ENCODE data around the gene FGD6.

The FGD6 gene

GRCh38 chr12:95205016-95205624, 12.1 kb downstream of the FGD6 start:
- POLR2A ChIA-PET, result interaction anchor here (1.2 to 1.5 kb wide), 2 partner anchors 12 kb away, joined by 4 to 6 read pairs; partner anchors contain the start of genes FGD6 and VEZT
- no peak for TF ChIP-seq PKNOX1 (IDR thresholded peaks at IDR 0.05)
- no peak for DNase-seq (ENCODE audit: extremely low spot score)
- CTCF ChIA-PET, result no interaction called here

- ChIA-PET CTCF (no interaction called here), POLR2A (interaction anchor here (1.2 kb wide), 1 partner anchor 13 kb away, joined by 4 read pairs; the partner anchor contains the start of genes FGD6 and VEZT)
- no peak for TF ChIP-seq FOXM1 (IDR thresholded peaks at IDR 0.05; ENCODE audit: borderline replicate concordance)
- TF ChIP-seq FOXA1 (IDR thresholded peaks at IDR 0.05), result no peak
- no peak for TF ChIP-seq ZNF384 (IDR thresholded peaks at IDR 0.05)
- no peak for TF ChIP-seq SUZ12 (IDR thresholded peaks at IDR 0.05)
- no peak for TF ChIP-seq NFRKB (IDR thresholded peaks at IDR 0.05)
- no peak for TF ChIP-seq TARDBP (IDR thresholded peaks at IDR 0.05)
- no peak for TF ChIP-seq CTBP1 (IDR thresholded peaks at IDR 0.05; ENCODE audit: borderline replicate concordance)
- no peak for TF ChIP-seq FOXK2 (IDR thresholded peaks at IDR 0.05)
- DNase-seq (ENCODE audit: extremely low spot score), result no peak
These were observed 13.0 kb downstream of the FGD6 start for GRCh38 chr12:95204141-95204866.

GRCh38 chr12:95203487-95204030, 13.7 kb downstream of the FGD6 start:
- TF ChIP-seq ARNT (IDR thresholded peaks at IDR 0.05), result no peak
- no peak for TF ChIP-seq L3MBTL2 (conservative IDR thresholded peaks at IDR 0.05)
- TF ChIP-seq CTBP1 (IDR thresholded peaks at IDR 0.05; ENCODE audit: borderline replicate concordance), result no peak
- no peak for TF ChIP-seq FOXM1 (IDR thresholded peaks at IDR 0.05; ENCODE audit: borderline replicate concordance)
- no peak for TF ChIP-seq NFRKB (IDR thresholded peaks at IDR 0.05)
- TF ChIP-seq FOXA1 (IDR thresholded peaks at IDR 0.05), result no peak
- no peak for TF ChIP-seq PKNOX1 (IDR thresholded peaks at IDR 0.05)
- TF ChIP-seq HDGF (IDR thresholded peaks at IDR 0.05; ENCODE audit: borderline replicate concordance), result no peak
- TF ChIP-seq TARDBP (IDR thresholded peaks at IDR 0.05), result no peak
- no peak for TF ChIP-seq ZNF384 (IDR thresholded peaks at IDR 0.05)
- TF ChIP-seq FOXK2 (IDR thresholded peaks at IDR 0.05), result no peak
- no peak for TF ChIP-seq SP1 (IDR thresholded peaks at IDR 0.05)
- TF ChIP-seq LEF1 (IDR thresholded peaks at IDR 0.05; ENCODE audit: borderline replicate concordance), result no peak
- no peak for TF ChIP-seq BHLHE40 (IDR thresholded peaks at IDR 0.05; ENCODE audit: borderline replicate concordance)
- no peak for TF ChIP-seq SUZ12 (IDR thresholded peaks at IDR 0.05)
- no peak for TF ChIP-seq ELF4 (IDR thresholded peaks at IDR 0.05)
- ChIA-PET POLR2A (no interaction called here), CTCF (no interaction called here)

GRCh38 chr12:95202691-95203486, 14.4 kb downstream of the FGD6 start:
- ChIA-PET CTCF (no interaction called here), POLR2A (no interaction called here)
- no peak for DNase-seq (ENCODE audit: extremely low spot score)
- TF ChIP-seq PKNOX1 (IDR thresholded peaks at IDR 0.05) (no peak), ZNF384 (IDR thresholded peaks at IDR 0.05) (no peak), LEF1 (IDR thresholded peaks at IDR 0.05; ENCODE audit: borderline replicate concordance) (no peak), ELF4 (IDR thresholded peaks at IDR 0.05) (no peak), TARDBP (IDR thresholded peaks at IDR 0.05) (no peak), NFRKB (IDR thresholded peaks at IDR 0.05) (no peak), BHLHE40 (IDR thresholded peaks at IDR 0.05; ENCODE audit: borderline replicate concordance) (no peak), ARNT (IDR thresholded peaks at IDR 0.05) (no peak), CTBP1 (IDR thresholded peaks at IDR 0.05; ENCODE audit: borderline replicate concordance) (no peak), SP1 (IDR thresholded peaks at IDR 0.05) (no peak), SUZ12 (IDR thresholded peaks at IDR 0.05) (no peak), L3MBTL2 (conservative IDR thresholded peaks at IDR 0.05) (no peak), HDGF (IDR thresholded peaks at IDR 0.05; ENCODE audit: borderline replicate concordance) (no peak)

More at GRCh38 chr12:95203487-95204030, 13.7 kb downstream of the FGD6 start:
- DNase-seq (ENCODE audit: extremely low spot score), result no peak

- ChIA-PET CTCF (interaction anchor here (1.4 to 1.9 kb wide), 2 partner anchors 14 to 16 kb away, joined by 4 to 6 read pairs; partner anchors contain the start of genes FGD6 and VEZT), POLR2A (interaction anchor here (2.0 kb wide), 1 partner anchor 16 kb away, joined by 9 read pairs; the partner anchor contains the start of genes FGD6 and VEZT)
- TF ChIP-seq ELF4 (IDR thresholded peaks at IDR 0.05), result no peak
- no peak for TF ChIP-seq CTBP1 (IDR thresholded peaks at IDR 0.05; ENCODE audit: borderline replicate concordance)
- no peak for DNase-seq (ENCODE audit: extremely low spot score)
These were observed 16.1 kb downstream of the FGD6 start for GRCh38 chr12:95201056-95201670.
